Thyroid gland (tissue), 4 donors: ENCODE measurements around the gene ZNF79. TPM values are rescaled to one million over a fixed set of nuclear protein-coding genes. Genes with fewer than 3 reads are reported as not detected.

Source experiments
- DNase-seq, 2 donors: peaks; one replicate each; pipeline ENCODE4 v3.0.0-alpha.2; 2019
- H3K27ac ChIP-seq, 3 donors: fragments of 200-600 bp; sonication (generic); 1 replicate in 2 of 3; 2 replicates in 1 of 3; pipeline ENCODE4 v1.5.1; 2016 to 2019; ENCODE audit warnings: mild to moderate bottlenecking in 1 of 3, moderate library complexity in 1 of 3
- H3K27me3 ChIP-seq: fragments of 200-600 bp; sonication (generic); one replicate; pipeline ENCODE4 v1.5.1; 2019
- H3K36me3 ChIP-seq, 2 donors: fragments of 200-600 bp; sonication (generic); one replicate each; pipeline ENCODE4 v1.5.1; 2016 to 2019
- H3K4me1 ChIP-seq, 2 donors: fragments of 200-600 bp; sonication (generic); one replicate each; pipeline ENCODE4 v1.5.1; 2017 to 2019
- H3K4me3 ChIP-seq, 3 donors: fragments of 200-600 bp; sonication (generic); replicated peaks in 1 of 3; 1 replicate in 2 of 3; 2 replicates in 1 of 3; pipeline ENCODE4 v1.5.1; 2016; ENCODE audit warnings: mild to moderate bottlenecking in 1 of 3
- H3K9me3 ChIP-seq: fragments of 200-600 bp; sonication (generic); one replicate; pipeline ENCODE4 v1.5.1; 2017
- POLR2A ChIP-seq, 2 donors: fragments of 450-650 bp; IDR thresholded peaks; one replicate each; pipeline ENCODE4 v1.6.1; 2017; ENCODE audit warnings: antibody characterized with exemption in 2 of 2, mild to moderate bottlenecking in 2 of 2, moderate library complexity in 1 of 2
- WGBS, 2 donors: methylation state at CpG; one replicate each; pipeline ENCODE4 v1.1.5; 2017; 5-methylcytosine and 5-hydroxymethylcytosine counted together
- intact Hi-C: fragments of 100-400 bp; cut with DNase I; formaldehyde crosslinking; loops from one replicate; pipeline ENCODE4 v1.15.1; 2023
- total RNA-seq, 4 donors: library from RNA; depleted of rRNA; stranded (reverse); fragments of >200 nt; gene quantifications; one replicate each; pipeline ENCODE4 v1.2.3, GENCODE V29; 2016
- TF ChIP-seq, protein P1 (sequence below), 6 experiments: fragments of 200-600 bp in 3 of 6; fragments of 450-650 bp in 3 of 6; sonication (generic) in 3 of 6; IDR thresholded peaks; one replicate each; pipeline ENCODE4 v1.5.1; 2016 to 2019; ENCODE audit warnings: antibody characterized with exemption in 6 of 6, mild to moderate bottlenecking in 2 of 6, inconsistent platforms in 1 of 6, moderate library complexity in 1 of 6

ZNF79 gene
- total RNA-seq, 4 donors from 2014 or later: 10.6 to 19.4 (median 15.9) TPM

DNA sequence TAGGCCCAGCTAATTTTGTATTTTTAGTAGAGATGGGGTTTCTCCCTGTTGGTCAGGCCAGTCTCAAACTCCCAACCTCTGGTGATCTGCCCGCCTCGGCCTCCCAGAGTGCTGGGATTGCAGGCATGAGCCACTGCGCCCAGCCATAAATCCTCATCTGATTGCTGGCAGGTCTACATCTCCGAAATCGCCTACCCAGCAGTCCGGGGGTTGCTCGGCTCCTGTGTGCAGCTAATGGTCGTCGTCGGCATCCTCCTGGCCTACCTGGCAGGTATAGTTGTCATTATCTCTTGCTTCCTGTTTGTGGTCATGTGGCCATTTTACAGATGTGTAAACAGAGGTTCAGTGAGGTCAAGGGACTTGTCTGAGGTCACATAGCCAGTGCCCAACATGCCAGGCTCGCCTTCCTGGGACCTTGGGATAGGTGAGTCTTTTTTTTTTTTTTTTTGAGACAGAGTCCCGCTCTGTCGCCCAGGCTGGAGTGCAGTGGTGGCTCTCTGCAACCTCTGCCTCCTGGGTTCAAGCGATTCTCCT lies 24.4 kb upstream of the ZNF79 start:
- intact Hi-C loops: loop anchor here (5.0 to 10.0 kb wide), 3 partner anchors 88 to 178 kb away; no protein-coding TSS in a partner anchor
- Histone ChIP-seq H3K36me3 (peaks cover 0 to 11% of the 10 kb centered on the region in 2 donors), H3K4me3 (no peak overlapping the region), H3K4me1 (peaks cover 6 to 14% of the 10 kb centered on the region in 2 donors), H3K27me3 (no peaks in the 10 kb centered on the region), H3K27ac (no peak overlapping the region), H3K9me3 (no peaks in the 10 kb centered on the region)
- no peak for TF ChIP-seq POLR2A (IDR thresholded peaks at IDR 0.05)
- TF ChIP-seq, protein P1, sequence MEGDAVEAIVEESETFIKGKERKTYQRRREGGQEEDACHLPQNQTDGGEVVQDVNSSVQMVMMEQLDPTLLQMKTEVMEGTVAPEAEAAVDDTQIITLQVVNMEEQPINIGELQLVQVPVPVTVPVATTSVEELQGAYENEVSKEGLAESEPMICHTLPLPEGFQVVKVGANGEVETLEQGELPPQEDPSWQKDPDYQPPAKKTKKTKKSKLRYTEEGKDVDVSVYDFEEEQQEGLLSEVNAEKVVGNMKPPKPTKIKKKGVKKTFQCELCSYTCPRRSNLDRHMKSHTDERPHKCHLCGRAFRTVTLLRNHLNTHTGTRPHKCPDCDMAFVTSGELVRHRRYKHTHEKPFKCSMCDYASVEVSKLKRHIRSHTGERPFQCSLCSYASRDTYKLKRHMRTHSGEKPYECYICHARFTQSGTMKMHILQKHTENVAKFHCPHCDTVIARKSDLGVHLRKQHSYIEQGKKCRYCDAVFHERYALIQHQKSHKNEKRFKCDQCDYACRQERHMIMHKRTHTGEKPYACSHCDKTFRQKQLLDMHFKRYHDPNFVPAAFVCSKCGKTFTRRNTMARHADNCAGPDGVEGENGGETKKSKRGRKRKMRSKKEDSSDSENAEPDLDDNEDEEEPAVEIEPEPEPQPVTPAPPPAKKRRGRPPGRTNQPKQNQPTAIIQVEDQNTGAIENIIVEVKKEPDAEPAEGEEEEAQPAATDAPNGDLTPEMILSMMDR (IDR thresholded peaks at IDR 0.05): no peak
- DNase-seq: no peak
- 95% methylated on average over 13 of the region's 14 CpGs for WGBS, 2 donors

DNA sequence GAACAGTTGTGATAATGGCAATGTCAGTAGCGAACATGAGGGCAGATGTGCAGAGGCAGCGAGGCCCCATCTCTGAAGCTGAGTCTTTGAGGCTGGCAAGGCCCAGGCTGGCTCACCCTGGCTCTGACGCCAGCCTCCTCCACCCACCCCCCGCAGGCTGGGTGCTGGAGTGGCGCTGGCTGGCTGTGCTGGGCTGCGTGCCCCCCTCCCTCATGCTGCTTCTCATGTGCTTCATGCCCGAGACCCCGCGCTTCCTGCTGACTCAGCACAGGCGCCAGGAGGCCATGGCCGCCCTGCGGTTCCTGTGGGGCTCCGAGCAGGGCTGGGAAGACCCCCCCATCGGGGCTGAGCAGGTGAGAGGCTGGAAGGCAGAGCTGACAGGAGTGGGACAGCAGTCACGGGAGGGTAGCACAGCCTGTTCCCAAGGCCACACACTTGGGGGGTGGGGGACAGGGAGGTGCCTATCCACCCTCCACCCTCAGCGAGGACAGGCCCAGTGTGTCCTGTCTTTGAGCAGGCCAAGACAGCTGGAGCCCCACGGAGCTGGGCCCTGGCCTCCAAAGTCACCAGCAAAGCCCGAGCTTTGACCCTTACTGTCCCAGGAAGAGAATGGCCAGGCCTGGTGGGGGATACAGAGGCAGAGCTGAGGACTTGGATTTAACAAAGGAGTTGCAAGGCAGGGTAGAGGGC lies 21.6 kb upstream of the ZNF79 start:
- intact Hi-C loops: no loop called here
- TF ChIP-seq, protein P1 (IDR thresholded peaks at IDR 0.05): no peak
- TF ChIP-seq POLR2A (IDR thresholded peaks at IDR 0.05): no peak
- Histone ChIP-seq H3K9me3 (no peaks in the 10 kb centered on the region), H3K27ac (no peak overlapping the region), H3K36me3 (peaks cover 0 to 11% of the 10 kb centered on the region in 2 donors), H3K27me3 (no peaks in the 10 kb centered on the region), H3K4me1 (peaks cover 12 to 21% of the 10 kb centered on the region in 2 donors), H3K4me3 (no peak overlapping the region)
- 80 to 85% methylated on average over 4 to 13 of the region's 18 CpGs for WGBS, 2 donors
- no peak for DNase-seq

DNA sequence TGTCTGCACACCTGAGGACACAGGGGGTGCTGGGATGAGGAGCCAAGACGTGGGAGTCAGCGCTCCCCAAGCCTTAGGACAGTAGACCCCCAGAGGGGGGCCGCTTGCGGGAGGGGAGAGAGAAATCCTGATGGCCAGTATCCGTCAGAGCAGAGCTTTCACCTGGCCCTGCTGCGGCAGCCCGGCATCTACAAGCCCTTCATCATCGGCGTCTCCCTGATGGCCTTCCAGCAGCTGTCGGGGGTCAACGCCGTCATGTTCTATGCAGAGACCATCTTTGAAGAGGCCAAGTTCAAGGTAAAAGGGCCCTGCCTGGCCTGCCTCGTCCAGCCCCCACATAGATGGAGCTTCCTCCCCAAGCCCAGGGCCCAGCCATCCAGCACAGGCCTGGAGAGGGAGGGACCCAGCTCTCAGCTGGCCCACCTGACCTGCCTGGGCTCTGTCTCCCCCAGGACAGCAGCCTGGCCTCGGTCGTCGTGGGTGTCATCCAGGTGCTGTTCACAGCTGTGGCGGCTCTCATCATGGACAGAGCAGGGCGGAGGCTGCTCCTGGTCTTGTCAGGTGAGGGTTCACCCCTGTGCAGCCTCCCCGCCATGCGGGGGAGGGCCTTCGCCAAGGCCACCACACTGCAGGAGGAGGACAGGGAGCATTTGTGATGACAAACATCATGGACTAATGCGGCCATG lies 20.5 kb upstream of the ZNF79 start:
- 90 to 96% methylated on average over 10 to 13 of the region's 22 CpGs for WGBS, 2 donors
- intact Hi-C loops: no loop called here

DNA sequence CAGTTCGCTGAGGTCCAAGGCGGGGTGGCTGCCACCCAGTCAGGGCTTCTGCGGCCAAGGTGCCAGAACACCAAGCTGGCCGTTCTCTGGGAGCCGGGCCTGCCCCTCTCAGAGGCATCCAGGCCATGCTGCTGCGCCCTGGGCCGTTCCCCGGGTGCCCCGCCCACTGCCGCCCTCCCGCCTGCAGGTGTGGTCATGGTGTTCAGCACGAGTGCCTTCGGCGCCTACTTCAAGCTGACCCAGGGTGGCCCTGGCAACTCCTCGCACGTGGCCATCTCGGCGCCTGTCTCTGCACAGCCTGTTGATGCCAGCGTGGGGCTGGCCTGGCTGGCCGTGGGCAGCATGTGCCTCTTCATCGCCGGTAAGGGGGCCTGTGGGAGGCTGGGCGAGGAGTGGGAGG lies 19.6 kb upstream of the ZNF79 start:
- Histone ChIP-seq H3K27ac (no peak overlapping the region), H3K4me1 (peaks cover 5 to 11% of the 10 kb centered on the region in 2 donors), H3K27me3 (no peaks in the 10 kb centered on the region), H3K4me3 (no peak overlapping the region), H3K9me3 (no peaks in the 10 kb centered on the region), H3K36me3 (peaks cover 0 to 11% of the 10 kb centered on the region in 2 donors)
- 93 to 95% methylated on average over 5 to 21 of the region's 23 CpGs for WGBS, 2 donors
- TF ChIP-seq, protein P1 (IDR thresholded peaks at IDR 0.05): no peak
- TF ChIP-seq POLR2A (IDR thresholded peaks at IDR 0.05): no peak
- no peak for DNase-seq
- intact Hi-C loops: no loop called here

More for the DNA sequence above, 20.5 kb upstream of the ZNF79 start:
- Histone ChIP-seq H3K27ac (no peak overlapping the region), H3K4me1 (peaks cover 5 to 14% of the 10 kb centered on the region in 2 donors), H3K4me3 (no peak overlapping the region), H3K27me3 (no peaks in the 10 kb centered on the region), H3K9me3 (no peaks in the 10 kb centered on the region), H3K36me3 (peaks cover 0 to 11% of the 10 kb centered on the region in 2 donors)
- TF ChIP-seq, protein P1 (IDR thresholded peaks at IDR 0.05): no peak
- no peak for DNase-seq
